ENCODE results near the gene ICAM2. TPM values are rescaled to one million over a fixed set of nuclear protein-coding genes. Genes with fewer than 3 reads are reported as not detected.

Gene ICAM2
- total RNA-seq, 1 donor: 6.5 TPM

- Histone ChIP-seq H2AFZ (ENCODE audit: low read length) (no peak overlapping the region), H3K36me3 (ENCODE audit: insufficient read depth, low read length) (no peaks in the 10 kb centered on the region), H3K4me2 (ENCODE audit: insufficient read depth, low read length) (no peak overlapping the region), H3K4me3 (ENCODE audit: insufficient read depth, low read length) (no peak overlapping the region), H3K4me1 (ENCODE audit: insufficient read depth, low read length) (no peaks in the 10 kb centered on the region), H3K27ac (ENCODE audit: low read depth, low read length) (no peak overlapping the region), H3K27me3 (ENCODE audit: insufficient read depth, low read length) (peaks cover 3% of the 10 kb centered on the region), H3K79me2 (ENCODE audit: insufficient read depth, low read length) (no peaks in the 10 kb centered on the region), H4K20me1 (ENCODE audit: insufficient read depth, low read length) (no peaks in the 10 kb centered on the region), H3K9me3 (ENCODE audit: low read depth, low read length) (no peaks in the 10 kb centered on the region)
- no peak for TF ChIP-seq CTCF (IDR thresholded peaks at IDR 0.05; ENCODE audit: extremely low read depth, low read depth, low read length)
- no peak for DNase-seq (ENCODE audit: insufficient read length, low spot score, missing footprints)
Observed at GRCh38 chr17:63954402-63955063, 65.9 kb downstream of the ICAM2 start.

Other genes with a start within 250 kb of the ICAM2 start
- gene CCDC47, start 247.0 kb downstream of the ICAM2 start, total RNA-seq: 69.0 and 77.1 TPM in 2 replicates
- gene DDX42, start 246.5 kb downstream of the ICAM2 start, total RNA-seq: 69.0 and 77.4 TPM in 2 replicates
- gene PSMC5, start 193.2 kb downstream of the ICAM2 start, total RNA-seq: 34.0 and 36.5 TPM in 2 replicates
- gene FTSJ3, start 193.0 kb downstream of the ICAM2 start, total RNA-seq: 43.0 and 45.2 TPM in 2 replicates
- 53.9 and 54.8 TPM in 2 replicates for gene SMARCD2, start 177.9 kb downstream of the ICAM2 start, total RNA-seq
- not detected in 2 replicates for gene CSH2, start 147.0 kb downstream of the ICAM2 start, total RNA-seq
- not detected in 2 replicates for gene GH2, start 138.7 kb downstream of the ICAM2 start, total RNA-seq
- not detected in 2 replicates for gene CSH1, start 124.1 kb downstream of the ICAM2 start, total RNA-seq
- not detected in 2 replicates for gene CSHL1, start 109.4 kb downstream of the ICAM2 start, total RNA-seq
- gene GH1, start 101.8 kb downstream of the ICAM2 start, total RNA-seq: not detected in 2 replicates
- 0.36 and 0.59 TPM in 2 replicates for gene CD79B, start 88.3 kb downstream of the ICAM2 start, total RNA-seq
- under 0.01 TPM in 1 of 2 replicates, not detected in the other for gene SCN4A, start 47.7 kb downstream of the ICAM2 start, total RNA-seq
- 0.36 and 0.88 TPM in 2 replicates for gene PRR29, start 22.3 kb downstream of the ICAM2 start, total RNA-seq
- 12.1 and 12.7 TPM in 2 replicates for gene ERN1, start 109.5 kb upstream of the ICAM2 start, total RNA-seq
- gene TEX2, start 242.6 kb upstream of the ICAM2 start, total RNA-seq: 17.7 and 20.6 TPM in 2 replicates

Measured in osteoblast (primary cell).